SK-N-SH (cell line): Measurements from ENCODE around the gene CFAP92.

Experiments used
- EP300 ChIP-seq, 2 experiments: IDR thresholded peaks; 2 replicates each; pipeline versions ENCODE4 v1.4.0 to v1.6.1; 2012; ENCODE audit warnings: borderline replicate concordance in 1 of 2, low read depth in 1 of 2, low read length in 1 of 2
- MAX ChIP-seq: IDR thresholded peaks from 2 replicates; pipeline ENCODE4 v1.4.0; 2012; ENCODE audit warnings: low read depth
- TF ChIP-seq, protein P1 (sequence below): IDR thresholded peaks from 2 replicates; pipeline ENCODE4 v1.4.0; 2012; ENCODE audit warnings: low read depth, borderline replicate concordance
- TF ChIP-seq, protein P2 (sequence below): fragments of 200-600 bp; sonication (generic); IDR thresholded peaks from 2 replicates; pipeline ENCODE4 v1.6.1; 2017; ENCODE audit warnings: antibody characterized with exemption, mild to moderate bottlenecking, moderate library complexity

DNA sequence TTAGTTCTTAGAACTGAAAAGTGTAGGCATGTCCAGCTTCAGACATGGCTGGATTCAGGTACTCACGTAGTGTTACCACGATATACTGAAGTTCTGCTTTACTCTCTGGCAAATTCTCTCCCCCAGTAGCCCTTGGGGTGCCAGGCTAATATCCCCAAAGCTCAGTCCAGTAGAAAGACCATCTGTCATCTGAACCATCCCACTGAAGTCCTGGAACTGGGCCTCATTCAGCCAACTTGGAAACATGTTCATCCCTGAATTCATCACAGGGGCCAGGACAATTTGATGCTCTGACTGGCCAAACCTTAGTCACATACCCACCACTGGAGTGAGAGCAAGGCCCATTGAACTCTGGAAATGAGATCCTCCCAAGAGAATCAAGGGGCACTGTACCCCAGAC is 15.4 kb upstream of the CFAP92 start:
- TF ChIP-seq, protein P1, sequence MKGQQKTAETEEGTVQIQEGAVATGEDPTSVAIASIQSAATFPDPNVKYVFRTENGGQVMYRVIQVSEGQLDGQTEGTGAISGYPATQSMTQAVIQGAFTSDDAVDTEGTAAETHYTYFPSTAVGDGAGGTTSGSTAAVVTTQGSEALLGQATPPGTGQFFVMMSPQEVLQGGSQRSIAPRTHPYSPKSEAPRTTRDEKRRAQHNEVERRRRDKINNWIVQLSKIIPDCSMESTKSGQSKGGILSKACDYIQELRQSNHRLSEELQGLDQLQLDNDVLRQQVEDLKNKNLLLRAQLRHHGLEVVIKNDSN = no peak
- TF ChIP-seq EP300 (IDR thresholded peaks at IDR 0.05; ENCODE audit: borderline replicate concordance in 1 of 2, low read depth in 1 of 2, low read length in 1 of 2) (no peak), MAX (no peak)
- TF ChIP-seq, protein P2, sequence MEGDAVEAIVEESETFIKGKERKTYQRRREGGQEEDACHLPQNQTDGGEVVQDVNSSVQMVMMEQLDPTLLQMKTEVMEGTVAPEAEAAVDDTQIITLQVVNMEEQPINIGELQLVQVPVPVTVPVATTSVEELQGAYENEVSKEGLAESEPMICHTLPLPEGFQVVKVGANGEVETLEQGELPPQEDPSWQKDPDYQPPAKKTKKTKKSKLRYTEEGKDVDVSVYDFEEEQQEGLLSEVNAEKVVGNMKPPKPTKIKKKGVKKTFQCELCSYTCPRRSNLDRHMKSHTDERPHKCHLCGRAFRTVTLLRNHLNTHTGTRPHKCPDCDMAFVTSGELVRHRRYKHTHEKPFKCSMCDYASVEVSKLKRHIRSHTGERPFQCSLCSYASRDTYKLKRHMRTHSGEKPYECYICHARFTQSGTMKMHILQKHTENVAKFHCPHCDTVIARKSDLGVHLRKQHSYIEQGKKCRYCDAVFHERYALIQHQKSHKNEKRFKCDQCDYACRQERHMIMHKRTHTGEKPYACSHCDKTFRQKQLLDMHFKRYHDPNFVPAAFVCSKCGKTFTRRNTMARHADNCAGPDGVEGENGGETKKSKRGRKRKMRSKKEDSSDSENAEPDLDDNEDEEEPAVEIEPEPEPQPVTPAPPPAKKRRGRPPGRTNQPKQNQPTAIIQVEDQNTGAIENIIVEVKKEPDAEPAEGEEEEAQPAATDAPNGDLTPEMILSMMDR = no peak
